Thoracic aorta (tissue), 2 donors: ENCODE results near the gene VIL1. TPM values are rescaled to one million over a fixed set of nuclear protein-coding genes. Genes with fewer than 3 reads are reported as not detected.
A peak's percentile ranks its signal among the peaks of the same experiment; 100 is the strongest.

Source experiments
- ATAC-seq: fragments of 150-250 bp; one replicate; pipeline ENCODE4 v1.8.0; 2017; ENCODE audit warnings: low read depth; ENCODE audit not compliant: insufficient number of reproducible peaks, low FRiP score
- DNase-seq: peaks from one replicate; pipeline ENCODE4 v3.0.0-alpha.2; 2020; ENCODE audit warnings: low spot score
- H3K27ac ChIP-seq, 2 donors: fragments of 200-600 bp; sonication (generic); 1 replicate in 1 of 2; 2 replicates in 1 of 2; pipeline ENCODE4 v1.5.1; 2016; ENCODE audit warnings: mild to moderate bottlenecking in 2 of 2, moderate library complexity in 2 of 2
- H3K27me3 ChIP-seq: fragments of 200-600 bp; sonication (generic); replicated peaks from 2 replicates; pipeline ENCODE4 v1.6.0; 2016; ENCODE audit warnings: mild to moderate bottlenecking; ENCODE audit not compliant: insufficient read depth
- H3K36me3 ChIP-seq: fragments of 200-600 bp; sonication (generic); one replicate; pipeline ENCODE4 v1.5.1; 2016
- H3K4me1 ChIP-seq, 2 donors: fragments of 200-600 bp; sonication (generic); 1 replicate in 1 of 2; 2 replicates in 1 of 2; pipeline versions ENCODE4 v1.5.1 to v1.6.0; 2016; ENCODE audit warnings: low read depth in 2 of 2, mild to moderate bottlenecking in 1 of 2; ENCODE audit not compliant: control insufficient read depth in 1 of 2
- H3K4me3 ChIP-seq: fragments of 200-600 bp; sonication (generic); 2 replicates; pipeline ENCODE4 v1.5.1; 2016; ENCODE audit warnings: mild to moderate bottlenecking
- H3K9me3 ChIP-seq: fragments of 200-600 bp; sonication (generic); 2 replicates; pipeline ENCODE4 v1.5.1; 2016
- CTCF ChIP-seq: fragments of 200-600 bp; sonication (generic); IDR thresholded peaks from one replicate; pipeline ENCODE4 v1.5.1; 2019; ENCODE audit warnings: antibody characterized with exemption
- total RNA-seq, 2 donors: library from RNA; depleted of rRNA; stranded (reverse); fragments of >200 nt; gene quantifications; one replicate each; pipeline versions ENCODE4 v1.1.0 to v1.2.3, GENCODE V29; 2016

Gene VIL1
- total RNA-seq, 2 donors from 2014 or later, result 3.6 TPM; not detected in 1

- Histone ChIP-seq H3K9me3 (no peaks in the 10 kb centered on the region), H3K4me1 (no peaks in the 10 kb centered on the region), H3K4me3 (no peak overlapping the region), H3K36me3 (no peaks in the 10 kb centered on the region), H3K27ac (no peak overlapping the region), H3K27me3 (no peaks in the 10 kb centered on the region)
- DNase-seq, result no peak
- TF ChIP-seq CTCF, result no peak
- ATAC-seq, result no peak
These were observed 43.7 kb upstream of the VIL1 start for GRCh38 chr2:218375212-218375611.

- Histone ChIP-seq H3K36me3 (no peaks in the 10 kb centered on the region), H3K9me3 (no peaks in the 10 kb centered on the region), H3K4me3 (no peak overlapping the region), H3K27me3 (no peaks in the 10 kb centered on the region), H3K4me1 (no peaks in the 10 kb centered on the region), H3K27ac (no peak overlapping the region)
- DNase-seq, result no peak
- TF ChIP-seq CTCF, result no peak
- ATAC-seq, result no peak
These were observed 40.9 kb upstream of the VIL1 start for GRCh38 chr2:218378053-218378452.

- Histone ChIP-seq H3K4me3 (peak within 1 kb of the TSS; percentile 58), H3K27ac (peak within 1 kb of the TSS in 1 of 2 donors; percentile 56), H3K36me3 (no peaks in the 10 kb centered on the region), H3K9me3 (no peaks in the 10 kb centered on the region), H3K4me1 (peaks cover 0 to under 1% of the 10 kb centered on the region in 2 donors), H3K27me3 (no peaks in the 10 kb centered on the region)
- DNase-seq (no peak), ATAC-seq (no peak)
- no peak for TF ChIP-seq CTCF
These were observed 37.0 kb upstream of the VIL1 start, which contains the start of gene SLC11A1 for GRCh38 chr2:218381916-218382366. Gene SLC11A1 (plus strand): TSS chr2:218382273. CDS start chr2:218382369, 96 bp downstream.

GRCh38 chr2:218382785-218383184, 36.1 kb upstream of the VIL1 start:
- TF ChIP-seq CTCF, result no peak
- peak overlapping the region; percentile 58 for H3K4me3 ChIP-seq
- no peaks in the 10 kb centered on the region for H3K27me3 ChIP-seq
- H3K4me1 ChIP-seq, result peaks cover 0 to 9% of the 10 kb centered on the region in 2 donors
- no peak for DNase-seq
- ATAC-seq, result no peak
- H3K9me3 ChIP-seq, result no peaks in the 10 kb centered on the region
- H3K27ac ChIP-seq, result peak overlapping the region in 1 of 2 donors; percentile 56
- no peaks in the 10 kb centered on the region for H3K36me3 ChIP-seq

- DNase-seq (no peak), ATAC-seq (no peak)
- no peaks in the 10 kb centered on the region for H3K27me3 ChIP-seq
- no peak overlapping the region for H3K27ac ChIP-seq
- H3K4me1 ChIP-seq, result peaks cover 0 to 11% of the 10 kb centered on the region in 2 donors
- TF ChIP-seq CTCF, result no peak
- H3K36me3 ChIP-seq, result no peaks in the 10 kb centered on the region
- H3K9me3 ChIP-seq, result no peaks in the 10 kb centered on the region
- H3K4me3 ChIP-seq, result peak overlapping the region; percentile 58
These were observed 34.9 kb upstream of the VIL1 start for GRCh38 chr2:218383892-218384519.
